GM21723 (cell line): ENCODE measurements around the gene TXNDC16.
"Not testable (repeated sequence)": the region's sequence is repeated elsewhere in the genome, so short reads cannot be mapped to it uniquely, and the experiment has no call there.

Experiments
- ATAC-seq: cut with Tn5 transposase; IDR thresholded peaks from one replicate; pipeline ENCODE4 v1.9.1; 2021; ENCODE audit warnings: mild to moderate bottlenecking, moderate library complexity; ENCODE audit not compliant: unreplicated experiment

TXNDC16 gene, protein sequence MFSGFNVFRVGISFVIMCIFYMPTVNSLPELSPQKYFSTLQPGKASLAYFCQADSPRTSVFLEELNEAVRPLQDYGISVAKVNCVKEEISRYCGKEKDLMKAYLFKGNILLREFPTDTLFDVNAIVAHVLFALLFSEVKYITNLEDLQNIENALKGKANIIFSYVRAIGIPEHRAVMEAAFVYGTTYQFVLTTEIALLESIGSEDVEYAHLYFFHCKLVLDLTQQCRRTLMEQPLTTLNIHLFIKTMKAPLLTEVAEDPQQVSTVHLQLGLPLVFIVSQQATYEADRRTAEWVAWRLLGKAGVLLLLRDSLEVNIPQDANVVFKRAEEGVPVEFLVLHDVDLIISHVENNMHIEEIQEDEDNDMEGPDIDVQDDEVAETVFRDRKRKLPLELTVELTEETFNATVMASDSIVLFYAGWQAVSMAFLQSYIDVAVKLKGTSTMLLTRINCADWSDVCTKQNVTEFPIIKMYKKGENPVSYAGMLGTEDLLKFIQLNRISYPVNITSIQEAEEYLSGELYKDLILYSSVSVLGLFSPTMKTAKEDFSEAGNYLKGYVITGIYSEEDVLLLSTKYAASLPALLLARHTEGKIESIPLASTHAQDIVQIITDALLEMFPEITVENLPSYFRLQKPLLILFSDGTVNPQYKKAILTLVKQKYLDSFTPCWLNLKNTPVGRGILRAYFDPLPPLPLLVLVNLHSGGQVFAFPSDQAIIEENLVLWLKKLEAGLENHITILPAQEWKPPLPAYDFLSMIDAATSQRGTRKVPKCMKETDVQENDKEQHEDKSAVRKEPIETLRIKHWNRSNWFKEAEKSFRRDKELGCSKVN

DNA sequence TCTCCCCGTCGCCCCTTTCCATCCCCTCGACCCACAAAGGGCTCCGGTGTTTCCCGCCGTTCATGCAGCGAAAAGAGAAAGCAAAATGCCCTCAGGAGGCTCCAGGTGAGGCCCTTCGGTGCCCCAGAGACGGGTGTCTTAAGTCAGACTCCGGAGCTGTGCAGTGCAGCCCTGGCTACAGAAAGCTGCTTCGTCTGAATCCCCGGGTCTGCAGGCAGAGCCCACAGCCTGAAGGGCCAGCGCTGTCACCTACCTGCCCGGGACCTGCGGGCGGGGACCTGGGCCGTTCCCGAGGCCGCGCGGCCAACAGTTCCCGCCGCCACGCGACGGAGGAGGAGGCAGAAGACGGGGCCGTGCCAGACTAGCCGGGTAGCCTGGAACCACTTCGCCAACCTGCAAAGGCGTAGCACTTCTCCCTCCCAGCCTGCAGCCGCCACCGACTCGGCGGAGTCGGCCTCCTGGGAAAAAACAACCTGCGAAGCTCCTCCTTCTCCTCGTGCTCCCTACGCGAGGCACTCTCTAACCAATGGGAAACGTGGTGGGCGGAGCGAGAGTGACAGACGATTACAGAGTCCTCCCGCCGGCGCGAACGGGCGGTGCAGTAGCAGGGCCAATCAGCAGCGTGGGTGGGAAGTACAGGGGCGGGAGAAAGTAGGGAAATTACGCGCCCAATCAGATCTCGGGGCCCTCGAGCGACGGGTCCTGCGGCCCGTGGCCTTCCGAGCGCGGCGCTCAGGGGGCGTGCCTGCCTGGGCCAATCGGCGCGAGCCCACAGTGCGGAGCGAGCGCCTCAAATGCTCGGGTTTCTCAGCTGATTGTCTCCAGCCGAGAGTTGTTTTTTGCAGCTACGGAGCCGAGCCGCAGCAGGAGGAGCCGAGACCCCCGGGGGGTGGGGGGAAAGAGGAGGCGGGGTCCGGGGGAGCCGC is at the start of gene TXNDC16, which contains the start of gene GPR137C:
TSS of gene TXNDC16 (minus strand) at position 443 of the 926 bp plus-strand sequence. CDS start 8,948 bp downstream, outside the sequence.
TSS of gene GPR137C (plus strand) at position 774 of the 926 bp plus-strand sequence. CDS start 312 bp downstream, outside the sequence.
- peak; percentile 96 for ATAC-seq

DNA sequence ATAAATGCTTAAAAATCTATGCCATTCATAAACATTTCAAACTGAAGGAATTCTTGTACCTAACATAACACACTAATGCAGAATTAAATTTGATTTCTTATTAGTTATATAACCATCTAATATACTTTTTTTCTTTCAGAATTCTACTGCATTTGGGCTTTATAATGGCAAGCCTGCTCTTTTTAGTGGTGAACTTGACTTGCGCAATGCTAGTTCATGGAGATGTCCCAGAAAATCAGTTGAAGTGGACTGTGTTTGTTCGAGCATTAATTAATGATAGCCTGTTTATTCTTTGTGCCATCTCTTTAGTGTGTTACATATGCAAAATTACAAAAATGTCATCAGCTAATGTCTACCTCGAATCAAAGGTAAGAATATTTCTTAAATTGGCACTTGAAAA is 47.7 kb upstream of the TXNDC16 start:
- ATAC-seq, result no peak

DNA sequence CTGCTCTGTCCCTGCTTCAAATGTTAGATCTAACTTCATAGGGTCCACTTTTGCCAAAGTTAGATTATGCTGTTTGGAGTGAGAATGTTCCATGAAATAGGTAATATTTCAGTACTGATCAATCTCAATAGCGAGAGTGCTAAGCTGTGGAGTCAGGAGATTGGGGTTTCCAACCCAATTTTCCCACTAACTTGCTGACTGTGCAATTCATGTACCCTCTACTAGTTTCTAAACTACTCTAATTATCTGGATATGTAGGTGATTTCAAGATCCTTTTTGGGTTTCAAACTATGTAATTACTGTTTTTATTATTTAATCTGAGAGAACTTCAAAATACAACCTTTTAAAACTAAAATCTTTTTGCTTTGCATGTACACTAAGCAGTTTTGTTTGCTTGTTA is 46.3 kb upstream of the TXNDC16 start:
- no peak for ATAC-seq

DNA sequence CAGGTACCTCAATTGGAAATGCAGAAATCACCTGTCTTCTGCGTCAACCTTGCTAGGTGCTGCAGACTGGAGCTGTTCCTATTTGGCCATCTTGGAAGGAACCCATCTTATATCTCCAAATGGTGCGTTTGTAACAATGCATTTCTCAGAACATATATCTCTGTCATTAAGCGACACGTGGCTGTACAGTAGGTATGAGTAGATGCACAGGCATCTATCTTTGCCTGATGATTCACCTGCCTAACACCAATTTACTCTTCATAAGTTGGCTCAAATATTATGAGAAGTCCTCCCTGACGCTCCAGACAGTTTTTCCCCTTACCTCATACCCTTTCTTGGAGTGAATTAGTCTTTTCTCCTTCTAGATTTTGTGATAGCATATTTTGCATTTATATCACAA is 44.6 kb upstream of the TXNDC16 start:
- ATAC-seq, result no peak

DNA sequence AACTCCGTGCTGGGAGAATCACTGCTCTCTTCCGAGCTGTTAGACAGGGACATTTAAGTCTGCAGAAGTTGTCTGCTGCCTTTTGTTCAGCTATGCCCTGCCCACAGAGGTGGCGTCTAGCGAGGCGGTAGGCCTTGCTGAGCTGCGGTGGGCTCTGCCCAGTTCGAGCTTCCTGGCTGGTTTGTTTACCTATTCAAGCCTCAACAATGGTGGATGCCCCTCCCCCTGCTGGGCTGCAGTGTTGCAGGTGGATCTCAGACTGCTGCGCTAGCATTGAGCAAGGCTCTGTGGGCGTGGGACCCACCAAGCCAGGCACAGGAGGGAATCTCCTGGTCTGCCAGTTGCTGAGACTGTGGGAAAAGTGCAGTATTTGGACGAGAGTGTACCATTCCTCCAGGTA is 44.0 kb upstream of the TXNDC16 start:
- no peak for ATAC-seq

DNA sequence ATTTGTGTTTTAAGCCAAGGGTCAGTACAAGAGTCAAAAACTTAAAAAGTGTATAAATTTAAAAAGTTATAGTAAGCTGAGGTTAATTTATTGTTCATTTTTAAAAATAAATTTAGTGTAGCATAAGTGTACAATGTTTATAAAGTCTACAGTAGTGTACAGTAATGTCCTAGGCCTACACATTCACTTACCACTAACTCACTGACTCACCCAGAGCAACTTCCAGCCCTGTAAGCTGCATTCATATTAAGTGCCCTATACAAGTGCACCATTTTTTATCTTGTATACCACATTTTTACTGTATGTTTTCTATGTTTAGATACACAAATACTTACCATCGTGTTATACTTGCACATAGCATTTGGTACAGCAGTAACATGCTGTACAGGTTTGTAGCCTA is 38.0 kb upstream of the TXNDC16 start:
- no peak for ATAC-seq

DNA sequence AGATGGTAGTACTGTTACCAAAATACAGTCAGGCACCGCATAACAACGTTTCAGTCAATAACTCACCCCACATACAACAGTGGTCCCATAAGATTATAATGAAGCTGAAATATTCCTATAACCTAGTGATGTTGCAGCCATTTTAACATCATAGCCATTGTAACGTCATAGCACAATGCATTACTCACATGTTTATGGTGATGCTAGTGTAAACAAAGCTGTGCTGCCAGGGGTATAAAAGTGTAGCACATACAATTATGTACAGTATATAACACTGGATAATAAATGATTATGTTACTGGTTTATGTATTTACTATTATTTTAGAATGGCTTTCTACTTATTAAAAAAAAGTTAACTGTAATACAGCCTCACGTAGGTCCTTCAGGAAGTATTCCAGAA is 37.3 kb upstream of the TXNDC16 start:
- ATAC-seq, result no peak

DNA sequence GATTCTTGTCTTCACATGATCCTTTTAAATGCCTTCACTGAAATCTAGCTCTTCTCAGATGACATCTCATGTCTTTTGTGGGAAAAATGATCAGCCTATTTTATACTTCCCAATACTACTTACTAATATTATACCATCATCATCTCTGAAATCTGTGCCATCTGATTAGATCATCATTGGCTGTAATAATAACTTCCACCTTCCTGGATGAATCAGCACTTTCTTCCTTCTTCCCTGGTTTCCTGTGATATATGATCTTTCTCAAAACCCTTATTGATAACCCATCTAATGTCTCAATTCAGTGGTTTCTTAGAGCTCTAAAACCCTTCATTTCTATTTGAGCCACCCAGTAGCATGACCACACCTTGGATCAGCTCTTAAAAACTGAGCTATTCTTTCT is 31.2 kb upstream of the TXNDC16 start:
- ATAC-seq, result no peak

DNA sequence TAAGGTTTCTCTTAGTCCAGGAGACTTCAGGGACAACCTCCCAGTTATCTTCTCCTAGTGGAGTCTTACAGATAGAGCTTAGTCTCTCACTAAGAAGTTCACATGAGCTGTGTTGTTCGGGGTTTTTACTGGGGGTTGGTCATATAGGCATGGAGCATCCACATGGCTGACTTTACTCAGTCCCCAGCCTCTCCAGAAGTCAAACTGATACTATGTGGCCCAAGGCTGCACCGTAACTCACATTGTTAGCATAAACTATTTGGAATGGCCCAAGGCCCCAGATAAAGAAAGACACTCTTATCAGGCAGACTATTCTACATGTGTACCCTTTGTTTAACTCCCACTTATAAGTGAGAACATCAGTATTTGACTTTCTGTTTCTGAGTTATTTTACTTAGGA is 23.6 kb upstream of the TXNDC16 start:
- no peak for ATAC-seq

DNA sequence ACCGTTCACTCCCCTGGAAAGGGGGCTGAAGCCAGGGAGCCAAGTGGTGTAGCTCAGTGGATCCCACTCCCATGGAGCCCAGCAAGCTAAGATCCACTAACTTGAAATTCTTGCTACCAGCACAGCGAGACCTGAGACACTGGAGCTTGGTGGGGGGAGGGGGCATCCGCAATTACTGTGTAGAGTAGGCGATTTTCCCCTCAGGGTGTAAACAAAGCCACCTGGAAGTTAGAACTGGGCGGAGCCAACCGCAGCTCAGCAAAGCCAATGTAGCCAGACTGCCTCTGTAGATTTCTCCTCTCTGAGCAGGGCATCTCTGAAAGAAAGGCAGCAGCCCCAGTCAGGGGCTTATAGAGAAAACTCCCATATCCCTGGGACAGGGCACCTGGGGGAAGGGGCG is 16.1 kb upstream of the TXNDC16 start:
- ATAC-seq, result not testable (repeated sequence)

DNA sequence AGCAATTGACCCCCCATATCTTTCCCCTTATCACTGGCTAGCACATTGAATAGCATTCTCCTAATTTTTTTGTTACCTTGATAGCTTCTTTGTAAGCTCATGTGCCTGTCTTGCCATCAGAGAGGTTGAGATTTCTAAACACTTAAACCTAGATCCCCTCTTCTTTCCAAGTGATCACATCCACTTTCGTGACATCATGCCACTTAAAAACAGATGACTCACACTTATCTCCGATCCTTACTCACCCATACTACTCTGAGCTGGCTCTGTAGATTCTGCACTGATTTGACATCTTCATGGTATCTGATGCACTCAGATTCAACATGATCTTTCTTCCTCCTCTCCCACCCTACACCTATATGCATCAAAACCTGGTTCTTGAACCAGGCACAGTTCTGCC is 10.8 kb upstream of the TXNDC16 start:
- ATAC-seq, result no peak

DNA sequence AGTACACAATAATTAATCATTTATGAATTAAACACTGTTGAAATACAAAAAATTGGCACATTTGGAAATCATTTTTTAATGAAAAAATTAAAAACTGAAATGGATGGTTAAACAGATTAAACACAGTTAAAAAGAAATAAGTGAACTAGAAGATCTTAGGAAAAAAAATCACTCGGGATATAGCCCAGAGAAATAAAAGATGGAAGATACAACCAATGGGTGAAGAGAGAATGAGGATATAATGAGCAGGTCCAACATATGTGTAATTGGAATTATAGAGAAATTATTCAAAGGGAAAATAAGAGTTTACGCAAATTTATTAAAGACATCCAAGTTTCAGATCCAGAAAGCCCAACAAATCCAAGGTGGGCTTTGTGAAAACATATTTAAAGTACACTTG is 6.4 kb upstream of the TXNDC16 start:
- ATAC-seq, result no peak

DNA sequence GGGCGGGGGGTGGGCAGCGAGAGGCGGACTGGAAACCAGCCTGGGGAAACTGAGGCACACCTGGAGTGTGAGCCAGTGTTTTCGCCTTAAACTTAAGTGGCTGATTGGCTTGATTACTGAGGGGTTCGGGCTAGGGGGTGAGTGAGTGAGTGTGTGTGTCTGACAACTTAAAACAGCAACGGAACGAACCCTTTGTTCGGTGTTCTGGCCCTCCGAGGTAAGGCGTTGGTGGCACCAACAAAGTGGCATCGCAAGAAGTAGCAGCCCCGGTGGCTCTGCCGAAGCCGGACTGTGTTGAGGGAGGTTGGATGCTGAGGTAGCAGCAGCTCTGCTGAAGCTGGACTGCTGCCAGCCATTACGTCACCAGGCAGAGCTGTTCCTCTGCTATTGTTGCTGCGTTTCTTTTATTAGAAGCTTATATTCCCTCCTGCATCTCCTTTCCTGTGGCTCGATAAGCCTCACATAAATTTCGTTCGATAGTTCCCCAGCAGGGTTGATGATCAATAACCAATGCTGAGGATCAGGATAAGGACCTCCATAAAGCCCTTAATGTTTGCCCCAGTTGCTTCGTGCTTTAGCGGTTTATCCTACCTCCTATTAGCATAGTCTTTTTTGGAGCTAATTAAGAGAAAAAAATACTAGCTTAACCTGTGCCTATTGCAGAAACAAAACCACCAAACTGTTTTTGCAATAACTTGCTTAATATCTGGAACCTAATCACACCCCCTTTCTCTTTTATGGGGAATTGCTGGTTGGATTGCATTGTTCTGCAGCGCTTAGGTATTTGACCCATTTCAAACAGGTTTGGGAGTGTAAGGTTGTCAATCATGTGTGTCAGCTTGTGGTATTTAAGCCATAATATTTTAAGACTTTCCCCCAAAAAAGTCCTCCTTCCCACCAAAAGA is 1.6 kb upstream of the TXNDC16 start:
- no peak for ATAC-seq

DNA sequence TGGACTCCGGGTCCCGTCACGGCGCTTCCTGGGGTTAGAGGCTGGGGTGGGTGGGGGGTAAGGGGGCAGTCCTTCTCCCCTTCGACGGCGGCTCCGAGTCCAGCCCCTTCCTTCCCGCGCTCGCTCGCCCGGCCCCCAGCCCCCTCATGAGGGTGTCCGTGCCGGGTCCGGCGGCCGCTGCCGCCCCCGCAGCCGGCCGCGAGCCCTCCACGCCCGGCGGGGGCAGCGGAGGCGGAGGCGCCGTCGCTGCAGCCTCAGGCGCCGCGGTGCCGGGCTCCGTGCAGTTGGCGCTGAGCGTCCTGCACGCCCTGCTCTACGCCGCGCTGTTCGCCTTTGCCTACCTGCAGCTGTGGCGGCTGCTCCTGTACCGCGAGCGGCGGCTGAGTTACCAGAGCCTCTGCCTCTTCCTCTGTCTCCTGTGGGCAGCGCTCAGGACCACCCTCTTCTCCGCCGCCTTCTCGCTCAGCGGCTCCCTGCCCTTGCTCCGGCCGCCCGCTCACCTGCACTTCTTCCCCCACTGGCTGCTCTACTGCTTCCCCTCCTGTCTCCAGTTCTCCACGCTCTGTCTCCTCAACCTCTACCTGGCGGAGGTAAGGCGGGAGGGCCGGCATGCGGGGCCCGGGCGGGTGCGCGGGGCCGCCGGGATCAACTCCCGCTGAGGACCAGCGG is 831 bp upstream of the TXNDC16 start:
- ATAC-seq, result peak; percentile 32

DNA sequence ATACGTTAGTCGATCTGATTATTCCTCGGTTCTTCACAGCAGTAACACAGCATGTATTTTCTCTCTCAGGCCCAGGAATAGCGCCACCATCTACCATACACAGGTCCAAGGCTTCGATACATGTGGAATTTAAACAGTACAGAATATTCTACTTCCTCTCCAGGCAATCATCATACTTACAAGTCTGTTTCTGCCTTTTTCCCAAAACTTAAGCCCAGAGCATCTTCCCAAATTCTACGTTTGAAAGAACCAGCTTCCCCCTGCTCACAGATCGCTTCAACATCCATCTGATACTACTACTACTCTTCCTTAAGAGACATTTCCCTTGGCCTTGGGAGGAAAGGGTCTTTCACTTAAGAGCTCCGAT is 626 bp downstream of the TXNDC16 start:
- ATAC-seq, result no peak

DNA sequence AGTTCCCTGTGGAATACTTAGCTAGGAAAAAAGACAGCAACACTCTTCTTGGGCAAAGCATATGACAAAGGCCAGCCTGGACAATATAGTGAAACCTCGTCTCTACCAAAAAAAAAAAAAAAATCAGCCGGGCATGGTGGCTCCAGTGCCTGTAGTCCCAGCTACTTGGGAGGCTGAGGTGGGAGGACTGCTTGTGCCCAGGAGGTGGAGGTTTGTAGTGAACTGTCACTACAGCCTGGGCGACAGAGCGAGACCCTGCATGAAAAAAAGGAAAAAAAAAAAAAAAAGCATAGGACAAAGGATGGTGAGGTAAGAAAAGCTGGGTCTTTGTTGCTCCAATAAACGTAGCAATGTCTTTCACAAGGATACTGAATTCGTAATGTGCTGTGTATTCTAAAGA is 1.1 kb downstream of the TXNDC16 start:
- ATAC-seq, result no peak

DNA sequence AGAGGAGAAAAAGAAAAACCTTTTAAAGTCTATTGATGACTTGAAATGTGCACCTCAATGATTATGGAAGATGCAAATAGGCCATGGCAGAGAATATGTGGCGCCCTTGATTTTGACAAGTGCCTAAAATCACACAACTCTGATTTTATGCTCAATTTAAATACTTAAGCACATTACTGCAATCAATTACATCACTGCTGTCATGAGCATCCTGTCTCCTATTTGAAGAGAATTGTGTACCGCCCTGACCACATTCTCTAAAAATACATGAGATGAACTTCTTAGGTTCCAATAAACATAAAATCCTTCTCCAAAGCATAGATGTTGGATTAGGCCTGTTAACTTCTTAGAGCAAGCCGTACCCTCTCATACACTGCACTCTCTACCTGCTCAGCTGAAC is 1.6 kb downstream of the TXNDC16 start:
- no peak for ATAC-seq

DNA sequence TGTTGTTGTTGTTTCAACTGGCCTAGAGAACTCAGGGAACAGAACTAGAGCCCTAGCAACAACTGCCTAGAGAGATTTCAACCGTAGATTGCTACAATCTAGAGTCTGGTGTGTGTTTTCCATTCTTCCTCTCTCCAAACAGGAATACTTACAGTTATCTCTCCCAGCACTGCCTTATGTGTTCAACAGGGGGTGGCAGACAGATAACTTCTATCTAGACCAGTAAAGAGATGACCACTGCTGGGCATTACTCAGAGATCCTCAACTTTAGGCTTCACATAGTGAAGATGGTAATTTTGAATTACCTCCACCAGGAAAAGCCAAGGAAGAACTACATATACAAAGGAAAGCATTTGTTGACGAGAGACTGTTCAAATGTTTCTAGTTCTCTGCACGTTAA is 4.8 kb downstream of the TXNDC16 start:
- ATAC-seq, result no peak

DNA sequence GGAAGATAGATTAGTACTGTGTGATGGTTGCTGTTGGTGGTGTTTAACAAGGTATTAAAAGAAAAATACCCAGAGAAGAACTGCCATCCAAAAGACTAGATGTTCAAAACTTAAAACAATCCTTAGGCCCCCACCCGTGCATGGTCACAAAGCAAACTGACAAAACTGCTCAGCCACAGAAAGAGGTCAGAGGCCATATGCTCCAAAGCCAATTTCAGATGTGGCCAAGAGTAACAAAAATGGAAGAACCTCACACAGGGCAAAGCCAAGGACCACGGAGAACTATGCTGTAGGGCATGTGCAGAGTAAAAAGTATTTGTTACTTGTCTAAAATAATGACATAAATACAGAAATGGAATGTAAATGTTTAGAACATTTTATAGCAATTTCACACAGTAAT is 5.3 kb downstream of the TXNDC16 start:
- no peak for ATAC-seq

DNA sequence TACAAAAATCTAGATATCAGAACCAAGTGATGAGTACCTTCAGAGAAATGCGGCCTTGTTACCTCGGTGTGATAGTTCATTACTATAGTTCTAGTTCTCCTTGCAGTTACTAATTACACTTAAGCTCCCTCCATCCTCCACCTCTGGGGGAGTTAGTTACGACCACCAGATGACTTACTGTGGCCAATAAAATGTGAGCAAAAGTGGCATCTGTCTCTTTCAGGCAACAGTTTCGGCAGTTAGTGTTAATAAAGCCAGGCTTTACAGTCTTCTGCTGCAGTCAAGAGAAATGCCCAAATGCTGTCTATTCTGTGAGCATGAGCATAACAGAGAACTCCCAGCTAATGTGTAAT is 6.0 kb downstream of the TXNDC16 start:
- ATAC-seq, result no peak
